Measurements from ENCODE around the gene TSPOAP1.

The TSPOAP1 gene

GRCh38 chr17:58303971-58304749 lies 24.4 kb downstream of the TSPOAP1 start:
- DNase-seq (ENCODE audit: low spot score) = peak; percentile 63

- DNase-seq (ENCODE audit: low spot score) = no peak
Measured at GRCh38 chr17:58302919-58303585, 25.5 kb downstream of the TSPOAP1 start.

GRCh38 chr17:58302171-58302918 lies 26.2 kb downstream of the TSPOAP1 start:
- no peak for DNase-seq (ENCODE audit: low spot score)

- no peak for DNase-seq (ENCODE audit: low spot score)
Measured at GRCh38 chr17:58301504-58302150, 27.0 kb downstream of the TSPOAP1 start.

- no peak for DNase-seq (ENCODE audit: low spot score)
Measured at GRCh38 chr17:58300336-58300735, 28.3 kb downstream of the TSPOAP1 start.

GRCh38 chr17:58294034-58294433 lies 34.6 kb downstream of the TSPOAP1 start:
- no peak for DNase-seq (ENCODE audit: low spot score)

GRCh38 chr17:58291246-58291645 lies 37.3 kb downstream of the TSPOAP1 start:
- DNase-seq (ENCODE audit: low spot score) = no peak

- DNase-seq (ENCODE audit: low spot score) = no peak
Measured at GRCh38 chr17:58289869-58290268, 38.7 kb downstream of the TSPOAP1 start.

GRCh38 chr17:58285422-58285810 lies 43.2 kb downstream of the TSPOAP1 start:
- DNase-seq (ENCODE audit: low spot score) = no peak

GRCh38 chr17:58284613-58285421 lies 43.8 kb downstream of the TSPOAP1 start:
- DNase-seq (ENCODE audit: low spot score) = no peak

GRCh38 chr17:58283674-58284612 lies 44.7 kb downstream of the TSPOAP1 start:
- no peak for DNase-seq (ENCODE audit: low spot score)

- no peak for DNase-seq (ENCODE audit: low spot score)
Measured at GRCh38 chr17:58282442-58282841, 46.2 kb downstream of the TSPOAP1 start.

- DNase-seq (ENCODE audit: low spot score) = no peak
Measured at GRCh38 chr17:58281511-58282011, 47.0 kb downstream of the TSPOAP1 start.

GRCh38 chr17:58280480-58281217 lies 47.9 kb downstream of the TSPOAP1 start, which contains the start of gene MPO:
Gene MPO (minus strand): TSS chr17:58280935. CDS start chr17:58280758, 177 bp downstream.
- DNase-seq (ENCODE audit: low spot score) = no peak

GRCh38 chr17:58279736-58280479 lies 48.7 kb downstream of the TSPOAP1 start:
- no peak for DNase-seq (ENCODE audit: low spot score)

GRCh38 chr17:58279016-58279711 lies 49.4 kb downstream of the TSPOAP1 start:
- DNase-seq (ENCODE audit: low spot score) = no peak

GRCh38 chr17:58278661-58279015 lies 50.0 kb downstream of the TSPOAP1 start:
- DNase-seq (ENCODE audit: low spot score) = no peak

Data from activated CD4-positive, alpha-beta T cell treated with anti-CD3 and anti-CD28 coated beads, Interleukin-2, Interleukin-4, amounts not matched to agents 100 ng/mL and 50 ng/mL, durations not matched to agents 16 hours and 8 hours (primary cell).